ENCODE data around the gene CASTOR1.

CASTOR1 gene

DNA sequence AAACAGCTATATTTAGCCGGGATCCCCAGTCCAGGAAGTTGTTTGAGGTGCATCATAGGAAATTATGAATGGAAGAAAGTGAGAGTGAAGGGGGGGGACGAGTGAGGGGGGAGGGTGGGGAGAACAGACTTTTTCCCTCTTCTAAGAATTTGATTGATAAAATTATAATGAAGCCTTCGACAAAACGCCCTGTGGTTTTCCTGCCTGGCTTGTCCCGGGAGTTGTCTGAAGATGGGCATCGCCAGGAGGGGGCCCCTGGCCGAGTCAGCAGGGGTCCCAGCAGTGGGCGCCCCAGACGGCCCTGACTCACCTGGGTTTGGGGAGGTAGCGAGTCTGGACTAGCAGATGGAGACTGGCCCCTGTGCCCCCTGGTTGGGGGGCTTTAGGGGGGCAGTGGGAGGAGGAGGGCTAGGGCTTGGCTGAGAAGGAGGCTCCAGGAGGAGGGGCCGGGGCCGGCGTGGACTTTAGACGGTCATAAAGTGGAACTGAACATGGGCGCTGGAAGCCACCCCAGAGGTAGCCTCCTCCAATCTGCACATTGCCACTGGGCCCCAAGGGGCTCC is 42.4 kb downstream of the CASTOR1 start:
- Histone ChIP-seq H3K9me3 (ENCODE audit: insufficient read depth, low read depth, low read length) (no peaks in the 10 kb centered on the region), H3K4me1 (ENCODE audit: insufficient read depth, low read length, poor library complexity, severe bottlenecking) (peaks cover 20% of the 10 kb centered on the region), H3K79me2 (ENCODE audit: insufficient read depth, low read length) (no peaks in the 10 kb centered on the region), H3K4me2 (ENCODE audit: low read depth, low read length, poor library complexity, severe bottlenecking) (peak overlapping the region; percentile 96), H4K20me1 (ENCODE audit: insufficient read depth, low read length, poor library complexity, severe bottlenecking) (no peaks in the 10 kb centered on the region), H3K9ac (ENCODE audit: low read depth, low read length, poor library complexity, severe bottlenecking) (peak overlapping the region; percentile 64), H3K27me3 (ENCODE audit: insufficient read depth, low read length, poor library complexity, severe bottlenecking) (no peaks in the 10 kb centered on the region), H2AFZ (ENCODE audit: low read length) (peak overlapping the region; percentile 95), H3K9me2 (replicated peaks; ENCODE audit: low read depth, low read length) (no peaks in the 10 kb centered on the region), H3K36me3 (ENCODE audit: insufficient read depth, low read length) (no peaks in the 10 kb centered on the region), H3K4me3 (ENCODE audit: low read length, poor library complexity, severe bottlenecking) (peak overlapping the region; percentile 76), H3F3A (ENCODE audit: low read depth) (no peaks in the 10 kb centered on the region)
- TF ChIP-seq CTCF (conservative IDR thresholded peaks at IDR 0.05; ENCODE audit: low read length) (no peak), EZH2phosphoT487 (IDR thresholded peaks at IDR 0.05; ENCODE audit: borderline replicate concordance) (no peak)

DNA sequence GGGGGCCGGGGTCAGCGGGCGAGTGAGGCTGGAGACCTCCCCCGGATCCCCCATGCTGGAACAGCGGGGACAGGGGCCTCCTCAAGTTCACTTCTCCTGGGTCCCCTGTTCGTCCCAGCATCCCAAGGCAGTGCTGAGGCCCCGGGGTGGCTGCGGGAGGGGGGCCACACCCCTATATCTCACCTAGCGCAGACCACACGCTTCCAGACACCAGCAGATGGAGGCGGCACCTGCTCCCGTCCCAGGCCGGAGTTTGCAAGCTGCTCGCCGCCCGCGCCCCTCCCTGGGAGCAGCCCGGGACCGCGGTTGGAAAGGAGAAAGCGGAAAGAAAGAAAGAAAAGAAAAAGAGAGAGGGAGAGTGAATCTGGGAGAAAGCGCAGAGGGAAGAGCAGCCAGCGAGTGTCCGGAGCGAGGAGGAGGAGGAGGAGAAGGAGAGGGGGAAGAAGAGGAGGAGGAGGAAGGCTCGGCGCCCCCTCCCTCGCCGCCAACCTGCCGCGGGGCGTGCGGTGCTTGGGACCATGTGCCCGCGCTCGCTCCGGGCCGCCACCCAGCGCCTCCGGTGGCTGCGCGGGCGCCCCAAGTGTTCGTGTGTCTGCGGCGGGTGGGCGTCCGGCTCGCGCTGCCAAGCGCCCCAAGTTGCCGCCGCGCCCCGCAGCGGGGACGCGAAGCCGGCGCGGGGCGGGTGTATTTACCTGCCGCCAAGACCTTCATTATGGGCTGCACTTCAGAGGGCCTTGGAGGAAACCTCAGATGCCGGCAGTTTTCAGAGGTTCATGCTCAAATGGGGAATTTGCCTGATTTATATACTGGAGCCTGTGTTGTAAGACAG is 43.1 kb downstream of the CASTOR1 start, which contains the start of gene LIF:
TSS of gene LIF (minus strand) at position 775 of the 829 bp plus-strand sequence. CDS start at position 711, 64 bp downstream.
- Histone ChIP-seq H4K20me1 (ENCODE audit: insufficient read depth, low read length, poor library complexity, severe bottlenecking) (no peaks in the 10 kb centered on the region), H3K36me3 (ENCODE audit: insufficient read depth, low read length) (no peaks in the 10 kb centered on the region), H3K79me2 (ENCODE audit: insufficient read depth, low read length) (no peaks in the 10 kb centered on the region), H3F3A (ENCODE audit: low read depth) (no peaks in the 10 kb centered on the region), H3K9me2 (replicated peaks; ENCODE audit: low read depth, low read length) (no peaks in the 10 kb centered on the region), H3K4me1 (ENCODE audit: insufficient read depth, low read length, poor library complexity, severe bottlenecking) (peaks cover 20% of the 10 kb centered on the region), H3K4me3 (ENCODE audit: low read length, poor library complexity, severe bottlenecking) (peak within 1 kb of the TSS; percentile 76), H2AFZ (ENCODE audit: low read length) (peak within 1 kb of the TSS; percentile 95), H3K27me3 (ENCODE audit: insufficient read depth, low read length, poor library complexity, severe bottlenecking) (no peaks in the 10 kb centered on the region), H3K4me2 (ENCODE audit: low read depth, low read length, poor library complexity, severe bottlenecking) (peak within 1 kb of the TSS; percentile 96), H3K9ac (ENCODE audit: low read depth, low read length, poor library complexity, severe bottlenecking) (peak within 1 kb of the TSS; percentile 64), H3K9me3 (ENCODE audit: insufficient read depth, low read depth, low read length) (no peaks in the 10 kb centered on the region)
- TF ChIP-seq EZH2phosphoT487 (IDR thresholded peaks at IDR 0.05; ENCODE audit: borderline replicate concordance) (no peak), CTCF (conservative IDR thresholded peaks at IDR 0.05; ENCODE audit: low read length) (peak; percentile 26)

- peak overlapping the region; percentile 96 for H3K4me2 ChIP-seq (ENCODE audit: low read depth, low read length, poor library complexity, severe bottlenecking)
- H3F3A ChIP-seq (ENCODE audit: low read depth): no peaks in the 10 kb centered on the region
- peak overlapping the region; percentile 64 for H3K9ac ChIP-seq (ENCODE audit: low read depth, low read length, poor library complexity, severe bottlenecking)
- H3K4me1 ChIP-seq (ENCODE audit: insufficient read depth, low read length, poor library complexity, severe bottlenecking): peaks cover 20% of the 10 kb centered on the region
- no peaks in the 10 kb centered on the region for H3K9me3 ChIP-seq (ENCODE audit: insufficient read depth, low read depth, low read length)
- H3K9me2 ChIP-seq (replicated peaks; ENCODE audit: low read depth, low read length): no peaks in the 10 kb centered on the region
- peak overlapping the region; percentile 76 for H3K4me3 ChIP-seq (ENCODE audit: low read length, poor library complexity, severe bottlenecking)
- no peaks in the 10 kb centered on the region for H3K27me3 ChIP-seq (ENCODE audit: insufficient read depth, low read length, poor library complexity, severe bottlenecking)
- no peaks in the 10 kb centered on the region for H3K79me2 ChIP-seq (ENCODE audit: insufficient read depth, low read length)
- no peak overlapping the region for H2AFZ ChIP-seq (ENCODE audit: low read length)
- H4K20me1 ChIP-seq (ENCODE audit: insufficient read depth, low read length, poor library complexity, severe bottlenecking): no peaks in the 10 kb centered on the region
- TF ChIP-seq CTCF (conservative IDR thresholded peaks at IDR 0.05; ENCODE audit: low read length): no peak
- no peak for TF ChIP-seq EZH2phosphoT487 (IDR thresholded peaks at IDR 0.05; ENCODE audit: borderline replicate concordance)
- H3K36me3 ChIP-seq (ENCODE audit: insufficient read depth, low read length): no peaks in the 10 kb centered on the region
Measured at GRCh38 chr22:30245181-30245984, 43.9 kb downstream of the CASTOR1 start.

All from Loucy (cell line).